Upper lobe of left lung (tissue), 4 donors: ENCODE results near the gene NISCH.

Experiments used
- EP300 ChIP-seq, 4 donors: sonication (generic); formaldehyde crosslinking; IDR thresholded peaks; one replicate each; pipeline ENCODE4 v1.5.1; 2017; ENCODE audit warnings: antibody characterized with exemption in 4 of 4, control low read depth in 2 of 4
- POLR2AphosphoS5 ChIP-seq, 2 donors: sonication (generic); formaldehyde crosslinking; IDR thresholded peaks; one replicate each; pipeline ENCODE4 v1.5.1; 2017; ENCODE audit warnings: antibody characterized with exemption in 2 of 2
- TF ChIP-seq, protein P1 (sequence below), 6 experiments: fragments of 450-650 bp in 4 of 6; fragments of 200-600 bp in 2 of 6; sonication (generic) in 2 of 6; IDR thresholded peaks; one replicate each; pipeline ENCODE4 v1.5.1; 2016 to 2019; ENCODE audit warnings: antibody characterized with exemption in 6 of 6

GRCh38 chr3:52527039-52527731 lies 71.8 kb downstream of the NISCH start:
- TF ChIP-seq EP300 (IDR thresholded peaks at IDR 0.05): no peak
- TF ChIP-seq, protein P1, sequence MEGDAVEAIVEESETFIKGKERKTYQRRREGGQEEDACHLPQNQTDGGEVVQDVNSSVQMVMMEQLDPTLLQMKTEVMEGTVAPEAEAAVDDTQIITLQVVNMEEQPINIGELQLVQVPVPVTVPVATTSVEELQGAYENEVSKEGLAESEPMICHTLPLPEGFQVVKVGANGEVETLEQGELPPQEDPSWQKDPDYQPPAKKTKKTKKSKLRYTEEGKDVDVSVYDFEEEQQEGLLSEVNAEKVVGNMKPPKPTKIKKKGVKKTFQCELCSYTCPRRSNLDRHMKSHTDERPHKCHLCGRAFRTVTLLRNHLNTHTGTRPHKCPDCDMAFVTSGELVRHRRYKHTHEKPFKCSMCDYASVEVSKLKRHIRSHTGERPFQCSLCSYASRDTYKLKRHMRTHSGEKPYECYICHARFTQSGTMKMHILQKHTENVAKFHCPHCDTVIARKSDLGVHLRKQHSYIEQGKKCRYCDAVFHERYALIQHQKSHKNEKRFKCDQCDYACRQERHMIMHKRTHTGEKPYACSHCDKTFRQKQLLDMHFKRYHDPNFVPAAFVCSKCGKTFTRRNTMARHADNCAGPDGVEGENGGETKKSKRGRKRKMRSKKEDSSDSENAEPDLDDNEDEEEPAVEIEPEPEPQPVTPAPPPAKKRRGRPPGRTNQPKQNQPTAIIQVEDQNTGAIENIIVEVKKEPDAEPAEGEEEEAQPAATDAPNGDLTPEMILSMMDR (IDR thresholded peaks at IDR 0.05): no peak
- no peak for TF ChIP-seq POLR2AphosphoS5 (IDR thresholded peaks at IDR 0.05)
